IgD-negative memory B cell (primary cell): ENCODE data around the gene ARFGAP2. TPM values are rescaled to one million over a fixed set of nuclear protein-coding genes. Genes with fewer than 3 reads are reported as not detected.

Experiments
- H3K27ac Mint-ChIP-seq, 3 donors: one replicate each; pipeline ENCODE4 v1.8.0; 2020 to 2022; ENCODE audit warnings: mild to moderate bottlenecking in 3 of 3, mixed read lengths in 3 of 3, moderate library complexity in 1 of 3
- H3K27me3 Mint-ChIP-seq: one replicate; pipeline ENCODE4 v1.8.0; 2021; ENCODE audit warnings: mixed read lengths
- H3K36me3 Mint-ChIP-seq: one replicate; pipeline ENCODE4 v1.8.0; 2020; ENCODE audit warnings: mild to moderate bottlenecking, mixed read lengths
- H3K4me1 Mint-ChIP-seq, 3 donors: one replicate each; pipeline ENCODE4 v1.8.0; 2020 to 2022; ENCODE audit warnings: mixed read lengths in 3 of 3, mild to moderate bottlenecking in 1 of 3
- H3K4me3 Mint-ChIP-seq, 4 donors: one replicate each; pipeline ENCODE4 v1.8.0; 2020 to 2022; ENCODE audit warnings: mild to moderate bottlenecking in 4 of 4, mixed read lengths in 4 of 4, moderate library complexity in 3 of 4
- H3K9me3 Mint-ChIP-seq, 3 donors: one replicate each; pipeline ENCODE4 v1.8.0; 2020 to 2021; ENCODE audit warnings: mixed read lengths in 3 of 3, mild to moderate bottlenecking in 1 of 3
- polyA plus RNA-seq: library from polyadenylated mRNA; unstranded; fragments of 300-500 nt; fragmentation: Illumina TruSeq; gene quantifications from one replicate; pipeline ENCODE4 v1.2.3, GENCODE V29; 2021

ARFGAP2 gene
- polyA plus RNA-seq, 1 donor from 2014 or later: 98.6 TPM

DNA sequence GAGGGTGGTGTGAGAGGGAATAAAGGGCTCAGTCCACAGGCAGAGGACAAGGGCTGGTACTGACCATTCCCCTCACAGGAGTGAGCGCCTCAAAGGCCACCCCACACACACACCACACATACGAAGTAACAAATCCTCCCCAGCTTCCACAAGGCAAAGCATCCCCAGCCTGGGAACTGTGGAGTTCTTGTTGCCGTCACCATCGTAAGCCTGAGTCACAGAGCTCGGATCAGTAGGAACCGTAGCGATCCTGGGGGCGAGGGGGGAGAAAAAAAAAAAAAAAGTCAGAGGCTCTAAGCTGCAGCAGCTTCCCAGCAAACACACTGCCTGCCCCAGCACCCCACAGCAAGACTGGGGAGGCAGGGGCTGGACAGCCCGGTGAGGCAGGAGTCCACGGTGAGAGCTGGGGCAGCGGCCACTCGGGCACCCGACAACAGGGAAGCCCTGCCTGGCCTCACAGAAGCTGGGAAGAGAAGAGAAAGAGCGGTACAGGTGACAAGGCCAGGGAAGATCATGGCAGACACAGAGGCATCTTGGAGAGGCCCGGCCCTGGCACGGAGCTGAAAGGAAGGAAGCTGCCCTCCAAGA is 11.3 kb downstream of the ARFGAP2 start:
- H3K4me3 Mint-ChIP-seq: no peak overlapping the region
- no peak overlapping the region for H3K27ac Mint-ChIP-seq
- H3K36me3 Mint-ChIP-seq: no peaks in the 10 kb centered on the region
- no peaks in the 10 kb centered on the region for H3K4me1 Mint-ChIP-seq
- no peaks in the 10 kb centered on the region for H3K27me3 Mint-ChIP-seq
- no peaks in the 10 kb centered on the region for H3K9me3 Mint-ChIP-seq

- Mint-ChIP-seq H3K4me3 (no peak overlapping the region), H3K27ac (no peak overlapping the region), H3K9me3 (no peaks in the 10 kb centered on the region), H3K4me1 (no peaks in the 10 kb centered on the region), H3K27me3 (no peaks in the 10 kb centered on the region), H3K36me3 (no peaks in the 10 kb centered on the region)
These were observed 12.4 kb downstream of the ARFGAP2 start for GRCh38 chr11:47164321-47164720.

- Mint-ChIP-seq H3K27me3 (no peaks in the 10 kb centered on the region), H3K4me1 (no peaks in the 10 kb centered on the region), H3K36me3 (no peaks in the 10 kb centered on the region), H3K9me3 (no peaks in the 10 kb centered on the region), H3K4me3 (no peak overlapping the region), H3K27ac (peak overlapping the region in 1 of 3 donors; percentile 39)
These were observed 12.8 kb downstream of the ARFGAP2 start for GRCh38 chr11:47163898-47164297.

DNA sequence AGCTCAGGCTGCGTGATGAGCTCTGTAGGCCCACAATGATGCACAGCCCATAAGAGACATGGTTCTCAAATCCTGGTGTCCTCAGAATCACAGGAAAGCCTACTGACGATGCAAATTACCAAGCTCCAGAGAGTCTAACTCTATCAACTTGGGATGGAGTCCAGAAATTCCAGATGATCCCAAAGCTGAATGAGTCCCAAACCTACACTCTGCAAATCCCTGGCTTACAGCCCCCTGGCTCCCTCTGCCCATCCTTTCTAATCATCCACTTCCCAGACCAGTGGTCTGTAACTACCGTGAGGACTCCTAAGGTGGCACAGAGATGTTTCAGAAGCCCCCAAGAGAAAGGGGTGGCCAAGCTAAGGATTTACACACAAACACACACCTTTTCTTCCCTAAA is 13.5 kb downstream of the ARFGAP2 start:
- Mint-ChIP-seq H3K4me3 (no peak overlapping the region), H3K36me3 (no peaks in the 10 kb centered on the region), H3K27me3 (no peaks in the 10 kb centered on the region), H3K9me3 (no peaks in the 10 kb centered on the region), H3K27ac (no peak overlapping the region), H3K4me1 (no peaks in the 10 kb centered on the region)

GRCh38 chr11:47162426-47162825 is 14.3 kb downstream of the ARFGAP2 start:
- H3K4me1 Mint-ChIP-seq: no peaks in the 10 kb centered on the region
- H3K27me3 Mint-ChIP-seq: no peaks in the 10 kb centered on the region
- H3K4me3 Mint-ChIP-seq: no peak overlapping the region
- H3K36me3 Mint-ChIP-seq: no peaks in the 10 kb centered on the region
- H3K9me3 Mint-ChIP-seq: no peaks in the 10 kb centered on the region
- H3K27ac Mint-ChIP-seq: no peak overlapping the region

GRCh38 chr11:47161890-47162289 is 14.8 kb downstream of the ARFGAP2 start:
- Mint-ChIP-seq H3K9me3 (no peaks in the 10 kb centered on the region), H3K4me3 (no peak overlapping the region), H3K36me3 (no peaks in the 10 kb centered on the region), H3K27me3 (no peaks in the 10 kb centered on the region), H3K27ac (peak overlapping the region; percentile 39 to 57 (median 51)), H3K4me1 (no peaks in the 10 kb centered on the region)

DNA sequence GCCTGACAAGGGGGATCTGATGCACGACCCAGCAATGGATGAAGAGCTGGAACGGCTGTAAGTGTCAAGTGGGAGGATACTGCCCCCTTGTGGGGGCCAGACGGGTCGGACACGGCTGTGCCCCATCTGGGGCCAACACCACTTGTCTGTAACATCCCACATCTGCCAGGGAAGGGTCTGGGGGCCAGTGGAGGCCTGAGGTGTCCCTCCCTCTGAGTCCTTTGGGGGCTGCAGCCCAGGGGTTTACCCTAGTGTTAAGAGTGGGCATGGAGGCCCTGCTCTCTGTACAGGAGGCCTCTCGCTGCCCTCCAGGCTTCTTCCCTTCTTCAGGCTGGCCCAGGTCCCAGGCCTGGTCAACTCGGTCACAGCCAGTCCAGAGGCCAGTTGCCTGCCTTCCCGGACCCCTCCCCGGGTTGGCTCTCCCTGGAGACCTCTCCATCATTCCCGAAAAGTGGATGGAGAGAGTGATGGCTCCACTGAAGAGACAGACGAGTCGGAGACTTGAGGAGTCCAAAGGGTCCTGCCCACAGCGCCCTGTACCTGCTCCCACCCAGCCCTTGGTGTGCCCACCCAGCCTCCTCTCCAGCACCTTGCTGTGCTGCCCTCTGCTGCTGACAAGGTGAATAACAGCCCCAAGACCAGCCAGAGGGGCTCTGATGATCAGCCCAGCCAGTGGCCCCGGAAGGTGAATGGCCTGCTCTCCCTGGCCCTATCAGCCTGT is 15.4 kb downstream of the ARFGAP2 start:
- H3K36me3 Mint-ChIP-seq: no peaks in the 10 kb centered on the region

DNA sequence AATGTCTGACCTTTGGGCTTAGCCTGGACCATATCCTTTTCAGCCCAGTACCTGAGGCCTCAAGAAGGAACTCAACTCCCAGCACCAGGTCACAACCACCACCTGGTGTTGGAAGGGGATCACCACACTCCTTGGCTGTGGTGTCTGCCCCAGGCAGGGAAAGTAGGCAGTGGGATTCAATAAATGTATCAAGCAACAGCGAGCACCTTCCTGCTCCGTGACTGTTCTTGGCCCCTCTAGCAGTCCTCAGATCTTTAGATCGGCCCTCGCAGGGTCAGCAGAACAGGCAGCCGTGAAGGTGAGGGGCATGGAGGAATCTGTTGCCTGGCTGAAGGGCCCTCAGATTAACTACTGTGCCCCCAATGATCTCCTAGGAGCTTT is 15.9 kb downstream of the ARFGAP2 start:
- no peaks in the 10 kb centered on the region for H3K36me3 Mint-ChIP-seq
- H3K27ac Mint-ChIP-seq: no peak overlapping the region
- H3K4me1 Mint-ChIP-seq: no peaks in the 10 kb centered on the region

More for the DNA sequence above, 15.4 kb downstream of the ARFGAP2 start:
- Mint-ChIP-seq H3K9me3 (no peaks in the 10 kb centered on the region), H3K4me3 (peak overlapping the region in 1 of 4 donors; percentile 9), H3K4me1 (no peaks in the 10 kb centered on the region), H3K27me3 (no peaks in the 10 kb centered on the region), H3K27ac (peak overlapping the region; percentile 39 to 57 (median 51))

GRCh38 chr11:47158242-47158641 is 18.4 kb downstream of the ARFGAP2 start:
- Mint-ChIP-seq H3K27ac (peak overlapping the region in 1 of 3 donors; percentile 31), H3K27me3 (no peaks in the 10 kb centered on the region), H3K36me3 (no peaks in the 10 kb centered on the region), H3K9me3 (no peaks in the 10 kb centered on the region), H3K4me3 (no peak overlapping the region), H3K4me1 (peaks cover 5 to 11% (median 6%) of the 10 kb centered on the region in 3 donors)

More for the DNA sequence above, 15.9 kb downstream of the ARFGAP2 start:
- Mint-ChIP-seq H3K27me3 (no peaks in the 10 kb centered on the region), H3K9me3 (no peaks in the 10 kb centered on the region), H3K4me3 (peak overlapping the region in 1 of 4 donors; percentile 9)

- H3K36me3 Mint-ChIP-seq: peaks cover 3% of the 10 kb centered on the region
- no peaks in the 10 kb centered on the region for H3K9me3 Mint-ChIP-seq
- peaks cover 9 to 15% (median 10%) of the 10 kb centered on the region in 3 donors for H3K4me1 Mint-ChIP-seq
- H3K4me3 Mint-ChIP-seq: no peak overlapping the region
- H3K27me3 Mint-ChIP-seq: no peaks in the 10 kb centered on the region
- peak overlapping the region in 1 of 3 donors; percentile 31 for H3K27ac Mint-ChIP-seq
These were observed 18.9 kb downstream of the ARFGAP2 start for GRCh38 chr11:47157805-47158204.

DNA sequence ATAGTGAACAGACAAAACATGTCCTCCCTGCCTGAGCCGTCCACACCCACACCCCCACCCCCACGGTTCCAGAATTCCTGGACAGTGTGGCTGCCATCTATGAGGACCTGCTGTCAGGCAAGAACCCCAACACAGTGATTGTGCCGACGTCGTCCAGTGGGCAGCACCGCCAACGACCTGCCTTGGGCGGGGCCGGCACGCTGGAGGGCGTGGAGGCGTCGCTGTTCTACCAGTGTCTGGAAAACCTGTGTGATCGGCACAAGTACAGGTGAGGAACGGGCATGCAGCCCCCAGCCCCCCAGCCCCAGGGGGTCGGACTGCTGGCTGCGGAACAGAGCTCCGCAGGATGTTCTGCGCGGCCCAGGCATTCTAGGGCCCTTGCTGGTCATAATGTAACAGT is 19.7 kb downstream of the ARFGAP2 start:
- Mint-ChIP-seq H3K27ac (no peak overlapping the region), H3K9me3 (no peaks in the 10 kb centered on the region), H3K4me3 (no peak overlapping the region), H3K4me1 (peaks cover 13 to 20% (median 15%) of the 10 kb centered on the region in 3 donors), H3K36me3 (peaks cover 3% of the 10 kb centered on the region), H3K27me3 (no peaks in the 10 kb centered on the region)

GRCh38 chr11:47156333-47156732 is 20.3 kb downstream of the ARFGAP2 start:
- Mint-ChIP-seq H3K4me3 (no peak overlapping the region), H3K4me1 (peaks cover 13 to 20% (median 15%) of the 10 kb centered on the region in 3 donors), H3K9me3 (no peaks in the 10 kb centered on the region)

GRCh38 chr11:47155879-47156278 is 20.8 kb downstream of the ARFGAP2 start:
- Mint-ChIP-seq H3K9me3 (no peaks in the 10 kb centered on the region), H3K27ac (no peak overlapping the region), H3K4me1 (peaks cover 14 to 20% (median 15%) of the 10 kb centered on the region in 3 donors), H3K27me3 (no peaks in the 10 kb centered on the region), H3K36me3 (peaks cover 3% of the 10 kb centered on the region), H3K4me3 (peak overlapping the region in 1 of 4 donors; percentile 43)

More at GRCh38 chr11:47156333-47156732, 20.3 kb downstream of the ARFGAP2 start:
- Mint-ChIP-seq H3K27ac (peak overlapping the region in 1 of 3 donors; percentile 47), H3K27me3 (no peaks in the 10 kb centered on the region), H3K36me3 (peaks cover 3% of the 10 kb centered on the region)

DNA sequence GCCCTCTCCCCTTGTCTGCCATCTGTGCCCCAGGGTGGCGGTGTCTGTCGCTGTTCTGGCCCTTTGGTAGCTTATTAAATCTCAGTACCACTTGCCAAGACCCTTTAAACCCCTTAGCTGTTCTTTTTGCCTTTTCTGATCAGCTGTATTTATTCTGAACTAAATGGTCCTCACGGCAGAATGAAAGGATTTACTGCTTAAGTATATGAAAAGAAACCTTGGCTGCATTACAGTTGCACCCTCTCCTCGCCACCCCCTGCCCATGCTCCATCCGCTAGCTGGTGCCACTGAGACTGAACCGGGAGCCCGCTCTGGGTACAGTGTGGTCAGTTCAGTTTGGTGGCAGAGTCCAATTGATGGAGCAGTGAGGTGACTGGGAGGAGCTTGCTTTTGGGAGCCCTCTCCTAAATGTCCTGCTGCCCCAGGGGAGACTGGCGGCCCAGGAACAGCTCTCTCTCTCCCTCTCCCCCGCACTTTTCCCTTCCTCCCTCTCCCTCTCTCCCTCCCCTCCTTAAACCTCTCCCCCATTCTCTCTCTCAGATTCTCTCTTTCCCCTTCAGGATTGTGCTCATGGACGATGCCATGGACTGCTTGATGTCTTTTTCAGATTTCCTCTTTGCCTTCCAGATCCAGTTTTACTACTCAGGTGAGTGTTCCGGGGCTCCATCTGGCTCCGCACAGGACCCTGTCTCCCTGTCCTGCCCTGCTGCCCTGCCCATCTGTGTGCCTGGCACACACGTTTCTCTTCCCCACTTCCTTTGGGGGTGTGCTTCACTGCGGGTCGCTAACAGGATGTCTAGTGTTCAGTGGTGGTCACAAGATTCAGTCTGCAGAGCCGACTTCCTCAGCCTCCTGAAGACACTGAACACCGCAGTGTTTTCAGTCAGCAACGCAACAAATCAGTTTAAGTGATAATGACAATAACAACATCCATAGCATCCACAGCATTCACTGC is 21.8 kb downstream of the ARFGAP2 start:
- Mint-ChIP-seq H3K27me3 (no peaks in the 10 kb centered on the region), H3K4me1 (peaks cover 14 to 20% (median 15%) of the 10 kb centered on the region in 3 donors), H3K4me3 (peak overlapping the region in 2 of 4 donors; percentile 82 to 88), H3K9me3 (no peaks in the 10 kb centered on the region), H3K36me3 (peaks cover 3% of the 10 kb centered on the region), H3K27ac (peak overlapping the region in 2 of 3 donors; percentile 29 to 86)
